Heart left ventricle (tissue), 16 donors: ENCODE measurements around the gene C5. TPM values are rescaled to one million over a fixed set of nuclear protein-coding genes. Genes with fewer than 3 reads are reported as not detected.
A peak's percentile ranks its signal among the peaks of the same experiment; 100 is the strongest.

Experiments used
- ATAC-seq, 4 donors: fragments of 200-7000 bp; cut with Tn5 transposase; one replicate each; pipeline ENCODE4 v1.9.1; 2020 to 2022; ENCODE audit warnings: moderate library complexity in 4 of 4, mild to moderate bottlenecking in 3 of 4, moderate number of reproducible peaks in 1 of 4
- DNase-seq, 5 donors: peaks; one replicate each; pipeline ENCODE4 v3.0.0-alpha.2; 2020
- H3K27ac ChIP-seq, 12 donors: fragments of 200-600 bp; sonication (generic) in 4 of 12; one replicate each; pipeline versions ENCODE4 v1.5.0 to v1.8.0; 2016 to 2022; ENCODE audit warnings: mild to moderate bottlenecking in 2 of 12
- H3K27me3 ChIP-seq, 9 donors: fragments of 200-600 bp; sonication (generic) in 2 of 9; one replicate each; pipeline versions ENCODE4 v1.5.1 to v1.8.0; 2016 to 2022; ENCODE audit warnings: mild to moderate bottlenecking in 3 of 9
- H3K36me3 ChIP-seq, 9 donors: fragments of 200-600 bp; sonication (generic) in 2 of 9; one replicate each; pipeline versions ENCODE4 v1.5.0 to v1.8.0; 2018 to 2022; ENCODE audit warnings: mild to moderate bottlenecking in 2 of 9
- H3K4me1 ChIP-seq, 12 donors: fragments of 200-600 bp; sonication (generic) in 4 of 12; one replicate each; pipeline versions ENCODE4 v1.5.0 to v1.8.0; 2016 to 2022; ENCODE audit warnings: mild to moderate bottlenecking in 3 of 12
- H3K4me3 ChIP-seq, 12 donors: fragments of 200-600 bp; sonication (generic) in 4 of 12; one replicate each; pipeline versions ENCODE4 v1.5.0 to v1.8.0; 2017 to 2022; ENCODE audit warnings: mild to moderate bottlenecking in 9 of 12, moderate library complexity in 4 of 12
- H3K9me3 ChIP-seq, 12 donors: fragments of 200-600 bp; sonication (generic) in 4 of 12; one replicate each; pipeline versions ENCODE4 v1.5.0 to v1.8.0; 2016 to 2022; ENCODE audit warnings: mild to moderate bottlenecking in 1 of 12
- CTCF ChIP-seq, 12 donors: fragments of 200-600 bp; sonication (generic) in 4 of 12; IDR thresholded peaks; one replicate each; pipeline versions ENCODE4 v1.5.0 to v1.8.0; 2018 to 2022; ENCODE audit warnings: antibody characterized with exemption in 12 of 12, mild to moderate bottlenecking in 5 of 12
- POLR2A ChIP-seq, 2 donors: fragments of 450-650 bp; IDR thresholded peaks; one replicate each; pipeline ENCODE4 v1.6.1; 2017; ENCODE audit warnings: antibody characterized with exemption in 2 of 2, mild to moderate bottlenecking in 2 of 2, moderate library complexity in 2 of 2
- WGBS, 4 donors: extraction: QIAGEN DNeasy Blood & Tissue Kit in 2 of 4; methylation state at CpG; one replicate each; pipeline versions ENCODE4 v1.1.5 to v1.1.7; 2013 to 2018; 5-methylcytosine and 5-hydroxymethylcytosine counted together
- intact Hi-C, 10 donors: fragments of 100-400 bp; cut with DNase I; formaldehyde crosslinking; loops; one replicate each; pipeline versions ENCODE4 v1.11.1 to v1.14.2; 2022
- polyA plus RNA-seq, 2 donors: library from polyadenylated mRNA; stranded (reverse); fragments of 200-250 nt; gene quantifications; one replicate each; pipeline ENCODE4 v1.2.3, GENCODE V29; 2013
- total RNA-seq, 9 donors: library from RNA; depleted of rRNA in 2 of 9; stranded (reverse); fragments of >200 nt in 2 of 9; fragmentation: NEBNext Ultra II Directional in 3 of 9; extraction: Animal tissue kit (Norgen Biotek cat#: 25700) in 3 of 9; gene quantifications; one replicate each; pipeline versions ENCODE4 v1.1.0 to v1.2.4, GENCODE V29; 2016 to 2023
- donor health status: ischemic (EF 13 %, LVEDD 7.1; RV severe dilation, severe dysfunction).
- donor health status: healthy with polysubstance abuse.
- donor health status: DM: no; HTN: yes; CAD: no.
- donor health status: DM: no; HTN: no; CAD: no.
- donor health status: ischemic (EF 25% LVEDD 6.9; RV normal size, moderate dysfunction).
- donor health status: ischemic (EF 25% LVEDD 5.7; RV mildly dilated, moderate dysfunction).
- donor health status: healthy.
- donor health status: DM: yes; HTN: yes; CAD: no.
- donor health status: ischemic (EF 35%, LVEDD 5.7; RV mildly dilated, moderate dysfunction).
- donor health status: nonischemic (EF 11% LVEDD 7.7; RV severe dilation, severe dysfunction).
- donor health status: DM: yes; HTN: yes; CAD: no.
- donor health status: PGD.
- donor health status: ischemic (EF 29% LVEDD 5.4; RV normal size, mild dysfunction).
- donor health status: nonischemic (EF 23%, LVEDD 6.1; RV moderate dilation, normal function).

Gene C5
- total and polyA plus RNA-seq, 11 donors, result 0.32 to 1.8 (median 0.54) TPM

- DNase-seq, result no peak
- ATAC-seq, result no peak
- 81 to 90% (median 88%) methylated on average over 4 of the region's 4 CpGs for WGBS, 4 donors
- H3K4me1 ChIP-seq, result peaks cover 0 to 32% (median 7%) of the 10 kb centered on the region in 12 donors
- intact Hi-C loops, result no loop called here
- H3K9me3 ChIP-seq, result peaks cover 0 to 6% (median 0%) of the 10 kb centered on the region in 12 donors
- TF ChIP-seq POLR2A (IDR thresholded peaks at IDR 0.05), result no peak
- TF ChIP-seq CTCF (IDR thresholded peaks at IDR 0.05), result no peak
- no peak overlapping the region for H3K4me3 ChIP-seq
- H3K36me3 ChIP-seq, result peaks cover 0 to 71% (median 0%) of the 10 kb centered on the region in 9 donors
- H3K27ac ChIP-seq, result no peak overlapping the region
- H3K27me3 ChIP-seq, result no peaks in the 10 kb centered on the region
Measured at GRCh38 chr9:120913647-120914264, 136.3 kb downstream of the C5 start.

- no peak for TF ChIP-seq CTCF (IDR thresholded peaks at IDR 0.05)
- no peak for TF ChIP-seq POLR2A (IDR thresholded peaks at IDR 0.05)
- Histone ChIP-seq H3K4me1 (peaks cover 0 to 25% (median 2%) of the 10 kb centered on the region in 12 donors), H3K27ac (no peak overlapping the region), H3K27me3 (no peaks in the 10 kb centered on the region), H3K9me3 (peaks cover 0 to 6% (median 0%) of the 10 kb centered on the region in 12 donors), H3K36me3 (peaks cover 0 to 69% (median 0%) of the 10 kb centered on the region in 9 donors), H3K4me3 (no peak overlapping the region)
- WGBS, 4 donors, result 83 to 89% (median 86%) methylated on average over 12 to 13 of the region's 13 CpGs
- intact Hi-C loops, result no loop called here
- no peak for DNase-seq
- ATAC-seq, result no peak
Measured at GRCh38 chr9:120912958-120913646, 137.0 kb downstream of the C5 start.

GRCh38 chr9:120911295-120911837, 138.7 kb downstream of the C5 start:
- WGBS, 4 donors, result 93 to 95% (median 94%) methylated on average over 9 of the region's 9 CpGs
- no peak for DNase-seq
- H3K4me1 ChIP-seq, result peaks cover 0 to 19% (median 1%) of the 10 kb centered on the region in 12 donors
- H3K36me3 ChIP-seq, result peaks cover 0 to 74% (median 0%) of the 10 kb centered on the region in 9 donors
- no peak overlapping the region for H3K4me3 ChIP-seq
- intact Hi-C loops, result no loop called here
- no peak overlapping the region for H3K27ac ChIP-seq
- H3K27me3 ChIP-seq, result no peaks in the 10 kb centered on the region
- no peak for TF ChIP-seq POLR2A (IDR thresholded peaks at IDR 0.05)
- no peak for TF ChIP-seq CTCF (IDR thresholded peaks at IDR 0.05)
- no peak for ATAC-seq
- no peaks in the 10 kb centered on the region for H3K9me3 ChIP-seq

- TF ChIP-seq POLR2A (IDR thresholded peaks at IDR 0.05) (no peak), CTCF (IDR thresholded peaks at IDR 0.05) (no peak)
- ATAC-seq (no peak), DNase-seq (no peak)
- peaks cover 0 to 13% (median 0%) of the 10 kb centered on the region in 12 donors for H3K4me1 ChIP-seq
- peaks cover 0 to 77% (median 0%) of the 10 kb centered on the region in 9 donors for H3K36me3 ChIP-seq
- H3K4me3 ChIP-seq, result no peak overlapping the region
- peak overlapping the region in 1 of 12 donors; percentile 28 for H3K27ac ChIP-seq
- 89 to 94% (median 93%) methylated on average over 3 of the region's 3 CpGs for WGBS, 4 donors
- no peaks in the 10 kb centered on the region for H3K9me3 ChIP-seq
- intact Hi-C loops, result no loop called here
- no peaks in the 10 kb centered on the region for H3K27me3 ChIP-seq
Measured at GRCh38 chr9:120910643-120911042, 139.4 kb downstream of the C5 start.
